ENCODE data around the gene TNF.

DNA sequence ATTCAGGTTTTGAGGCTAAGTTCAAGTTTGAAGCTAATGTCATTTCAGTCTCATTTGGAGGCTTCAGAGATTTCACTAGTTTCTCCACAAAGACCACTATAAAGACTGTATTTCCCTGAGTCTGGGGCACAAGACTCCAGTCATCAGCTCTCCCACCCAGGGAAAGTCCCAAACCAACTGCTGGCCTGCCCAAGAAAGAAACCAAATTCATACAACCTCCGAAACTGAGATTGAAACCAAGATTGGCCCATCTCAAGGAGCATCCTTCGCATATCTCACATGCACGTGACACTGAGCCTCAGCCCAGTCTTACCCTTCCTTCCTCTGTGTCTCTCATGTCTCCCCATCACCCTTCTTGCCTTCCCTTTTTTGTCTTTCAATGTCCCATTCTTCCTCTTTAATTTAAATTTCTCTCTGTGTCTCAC, 6.8 kb upstream of the TNF start:
- TF ChIP-seq, protein P1, sequence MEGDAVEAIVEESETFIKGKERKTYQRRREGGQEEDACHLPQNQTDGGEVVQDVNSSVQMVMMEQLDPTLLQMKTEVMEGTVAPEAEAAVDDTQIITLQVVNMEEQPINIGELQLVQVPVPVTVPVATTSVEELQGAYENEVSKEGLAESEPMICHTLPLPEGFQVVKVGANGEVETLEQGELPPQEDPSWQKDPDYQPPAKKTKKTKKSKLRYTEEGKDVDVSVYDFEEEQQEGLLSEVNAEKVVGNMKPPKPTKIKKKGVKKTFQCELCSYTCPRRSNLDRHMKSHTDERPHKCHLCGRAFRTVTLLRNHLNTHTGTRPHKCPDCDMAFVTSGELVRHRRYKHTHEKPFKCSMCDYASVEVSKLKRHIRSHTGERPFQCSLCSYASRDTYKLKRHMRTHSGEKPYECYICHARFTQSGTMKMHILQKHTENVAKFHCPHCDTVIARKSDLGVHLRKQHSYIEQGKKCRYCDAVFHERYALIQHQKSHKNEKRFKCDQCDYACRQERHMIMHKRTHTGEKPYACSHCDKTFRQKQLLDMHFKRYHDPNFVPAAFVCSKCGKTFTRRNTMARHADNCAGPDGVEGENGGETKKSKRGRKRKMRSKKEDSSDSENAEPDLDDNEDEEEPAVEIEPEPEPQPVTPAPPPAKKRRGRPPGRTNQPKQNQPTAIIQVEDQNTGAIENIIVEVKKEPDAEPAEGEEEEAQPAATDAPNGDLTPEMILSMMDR (IDR thresholded peaks at IDR 0.05; ENCODE audit: insufficient read depth, low read length, poor library complexity, severe bottlenecking), result no peak
- no peak for TF ChIP-seq EZH2phosphoT487 (conservative IDR thresholded peaks at IDR 0.05; ENCODE audit: low read length)
